WTC11 (cell line): ENCODE data around the gene SFRP2. TPM values are rescaled to one million over a fixed set of nuclear protein-coding genes. Genes with fewer than 3 reads are reported as not detected.

ENCODE experiments used
- ATAC-seq: fragments of 200-7000 bp; cut with Tn5 transposase; 2 replicates; pipeline ENCODE4 v1.10.0; 2021; ENCODE audit warnings: mild to moderate bottlenecking, moderate library complexity
- CTCF ChIA-PET: fragments of 300-600 bp; sonication (Branson Sonifier 250); formaldehyde crosslinking; loops from one replicate; lab custom pipeline; 2021; ENCODE audit warnings: antibody characterized with exemption; lab: Charles Lee
- POLR2A ChIA-PET: fragments of 350-600 bp; sonication (Branson Sonifier 250); formaldehyde crosslinking; loops from one replicate; lab custom pipeline; 2021; ENCODE audit warnings: antibody characterized with exemption; lab: Charles Lee
- DNase-seq: peaks from one replicate; pipeline ENCODE4 v3.0.0; 2021; ENCODE audit warnings: low spot score
- H3K27ac Mint-ChIP-seq: 2 replicates; pipeline ENCODE4 v1.8.0; 2021; ENCODE audit warnings: mixed read lengths
- H3K27me3 Mint-ChIP-seq: 2 replicates; pipeline ENCODE4 v1.8.0; 2021; ENCODE audit warnings: low read depth, mild to moderate bottlenecking, moderate library complexity, mixed read lengths
- H3K36me3 Mint-ChIP-seq: 2 replicates; pipeline ENCODE4 v1.8.0; 2021; ENCODE audit warnings: mixed read lengths
- H3K4me1 Mint-ChIP-seq: 2 replicates; pipeline ENCODE4 v1.8.0; 2022; ENCODE audit warnings: mixed read lengths
- H3K4me3 Mint-ChIP-seq: 2 replicates; pipeline ENCODE4 v1.8.0; 2021; ENCODE audit warnings: mild to moderate bottlenecking, moderate library complexity, mixed read lengths
- H3K9me3 Mint-ChIP-seq: 2 replicates; pipeline ENCODE4 v1.8.0; 2021; ENCODE audit warnings: mixed read lengths
- AR ChIP-seq: fragments of 250-450 bp; sonication (Bioruptor Pico); IDR thresholded peaks from 2 replicates; pipeline ENCODE4 v1.9.0; 2021; ENCODE audit warnings: mild to moderate bottlenecking
- FOXP1 ChIP-seq: sonication (generic); formaldehyde crosslinking; IDR thresholded peaks from 2 replicates; pipeline ENCODE4 v1.8.0; 2022; ENCODE audit warnings: missing genetic modification reagents, mild to moderate bottlenecking, moderate library complexity, borderline replicate concordance
- GABPB1 ChIP-seq: sonication (generic); formaldehyde crosslinking; IDR thresholded peaks from 2 replicates; pipeline ENCODE4 v1.8.1; 2023; ENCODE audit warnings: mild to moderate bottlenecking, missing genetic modification reagents
- GRHL2 ChIP-seq: fragments of 250-450 bp; sonication (Bioruptor Pico); IDR thresholded peaks from 2 replicates; pipeline ENCODE4 v1.8.0; 2022; ENCODE audit warnings: mild to moderate bottlenecking, moderate library complexity; ENCODE audit not compliant: insufficient replicate concordance, severe bottlenecking
- HMGA2 ChIP-seq: fragments of 250-450 bp; sonication (Bioruptor Pico); IDR thresholded peaks from 2 replicates; pipeline ENCODE4 v1.4.0; 2021; ENCODE audit warnings: mild to moderate bottlenecking, moderate library complexity
- IRF1 ChIP-seq: sonication (generic); formaldehyde crosslinking; IDR thresholded peaks from 2 replicates; pipeline ENCODE4 v1.8.0; 2023; ENCODE audit warnings: missing genetic modification reagents
- JAZF1 ChIP-seq: fragments of 250-450 bp; sonication (Bioruptor Pico); IDR thresholded peaks from 2 replicates; pipeline ENCODE4 v1.9.0; 2021; ENCODE audit warnings: moderate library complexity, mild to moderate bottlenecking, inconsistent platforms
- MAX ChIP-seq: sonication (generic); formaldehyde crosslinking; IDR thresholded peaks from 2 replicates; pipeline ENCODE4 v1.8.0; 2022; ENCODE audit warnings: mild to moderate bottlenecking, missing genetic modification reagents
- NFATC4 ChIP-seq: fragments of 250-450 bp; sonication (Bioruptor Pico); IDR thresholded peaks from 2 replicates; pipeline ENCODE4 v1.9.0; 2021; ENCODE audit warnings: mild to moderate bottlenecking
- NR2C2 ChIP-seq: sonication (generic); formaldehyde crosslinking; IDR thresholded peaks from 2 replicates; pipeline ENCODE4 v1.8.0; 2022; ENCODE audit warnings: mild to moderate bottlenecking, missing genetic modification reagents
- PRDM15 ChIP-seq: sonication (generic); formaldehyde crosslinking; IDR thresholded peaks from 2 replicates; pipeline ENCODE4 v1.8.0; 2022; ENCODE audit warnings: missing genetic modification reagents
- SMAD3 ChIP-seq: sonication (generic); formaldehyde crosslinking; IDR thresholded peaks from 2 replicates; pipeline ENCODE4 v1.8.0; 2022; ENCODE audit warnings: missing genetic modification reagents, mild to moderate bottlenecking, borderline replicate concordance
- SP1 ChIP-seq: sonication (generic); formaldehyde crosslinking; conservative IDR thresholded peaks from 2 replicates; pipeline ENCODE4 v1.8.1; 2022; ENCODE audit warnings: missing genetic modification reagents
- TP53 ChIP-seq: sonication (generic); formaldehyde crosslinking; IDR thresholded peaks from 2 replicates; pipeline ENCODE4 v1.8.1; 2023; ENCODE audit warnings: mild to moderate bottlenecking, missing genetic modification reagents
- ZMAT4 ChIP-seq: fragments of 250-450 bp; sonication (Bioruptor Pico); IDR thresholded peaks from 2 replicates; pipeline ENCODE4 v1.9.0; 2021; ENCODE audit warnings: mild to moderate bottlenecking
- ZNF121 ChIP-seq: sonication (generic); formaldehyde crosslinking; IDR thresholded peaks from 2 replicates; pipeline ENCODE4 v1.8.0; 2023; ENCODE audit warnings: missing genetic modification reagents
- ZNF219 ChIP-seq: sonication (generic); formaldehyde crosslinking; IDR thresholded peaks from 2 replicates; pipeline ENCODE4 v1.8.0; 2023; ENCODE audit warnings: missing genetic modification reagents, mild to moderate bottlenecking, borderline replicate concordance
- ZNF263 ChIP-seq: sonication (generic); formaldehyde crosslinking; IDR thresholded peaks from 2 replicates; pipeline ENCODE4 v1.8.1; 2022; ENCODE audit warnings: low read depth, mild to moderate bottlenecking, moderate library complexity, missing genetic modification reagents
- ZNF317 ChIP-seq: sonication (generic); formaldehyde crosslinking; IDR thresholded peaks from 2 replicates; pipeline ENCODE4 v1.8.1; 2023; ENCODE audit warnings: low read depth, mild to moderate bottlenecking, moderate library complexity, missing genetic modification reagents, borderline replicate concordance
- ZNF396 ChIP-seq: fragments of 250-450 bp; sonication (Bioruptor Pico); IDR thresholded peaks from 2 replicates; pipeline ENCODE4 v1.8.0; 2021; ENCODE audit warnings: mild to moderate bottlenecking, moderate library complexity, borderline replicate concordance
- ZNF423 ChIP-seq: fragments of 250-450 bp; sonication (Bioruptor Pico); IDR thresholded peaks from 2 replicates; pipeline ENCODE4 v2.1.2; 2022; ENCODE audit warnings: mild to moderate bottlenecking, moderate library complexity
- ZNF425 ChIP-seq: fragments of 250-450 bp; sonication (Bioruptor Pico); conservative IDR thresholded peaks from 2 replicates; pipeline ENCODE4 v1.9.0; 2021; ENCODE audit warnings: mild to moderate bottlenecking
- ZNF512 ChIP-seq: sonication (generic); formaldehyde crosslinking; IDR thresholded peaks from 2 replicates; pipeline ENCODE4 v1.8.1; 2022; ENCODE audit warnings: missing genetic modification reagents, borderline replicate concordance
- total RNA-seq: library from RNA; stranded (reverse); gene quantifications from 3 replicates; pipeline ENCODE4 v1.2.3, GENCODE V29; 2021

SFRP2 gene
- total RNA-seq, 1 experiment from 2014 or later, result 417 TPM

- Mint-ChIP-seq H3K27ac (no peak overlapping the region), H3K9me3 (peaks cover 12% of the 10 kb centered on the region), H3K27me3 (no peaks in the 10 kb centered on the region), H3K4me3 (no peak overlapping the region), H3K4me1 (no peaks in the 10 kb centered on the region), H3K36me3 (peaks cover 18% of the 10 kb centered on the region)
- CTCF ChIA-PET, result interaction anchor here (1.1 to 1.8 kb wide), 2 partner anchors 8 to 10 kb away, joined by 3 to 6 read pairs; no protein-coding TSS in a partner anchor
- DNase-seq (no peak), ATAC-seq (no peak)
- TF ChIP-seq NFATC4 (CRISPR knock-in tag) (no peak), SP1 (CRISPR knock-in tag) (no peak), SMAD3 (CRISPR knock-in tag) (no peak), ZNF396 (CRISPR knock-in tag) (no peak)
- POLR2A ChIA-PET, result no interaction called here
Observed at GRCh38 chr4:153741541-153741940, 47.3 kb downstream of the SFRP2 start.

- no peak for DNase-seq
- TF ChIP-seq ZNF121, result no peak
- TF ChIP-seq MAX (CRISPR knock-in tag), result no peak
- no peak for TF ChIP-seq GABPB1 (CRISPR knock-in tag)
- no peak for TF ChIP-seq ZNF317 (CRISPR knock-in tag)
- no peak for TF ChIP-seq TP53 (CRISPR knock-in tag)
- no peak for TF ChIP-seq NR2C2 (CRISPR knock-in tag)
- no peak for TF ChIP-seq PRDM15 (CRISPR knock-in tag)
- no peak for TF ChIP-seq ZNF425 (CRISPR knock-in tag)
- TF ChIP-seq SP1 (CRISPR knock-in tag), result no peak
- TF ChIP-seq GRHL2, result no peak
- no peak for TF ChIP-seq ZNF423 (CRISPR knock-in tag)
- no peak for TF ChIP-seq HMGA2 (CRISPR knock-in tag)
- no peak for TF ChIP-seq JAZF1 (CRISPR knock-in tag)
- no peak for TF ChIP-seq FOXP1 (CRISPR knock-in tag)
- no peak for TF ChIP-seq AR (CRISPR knock-in tag)
- no peak for TF ChIP-seq ZNF219 (CRISPR knock-in tag)
- TF ChIP-seq ZNF263 (CRISPR knock-in tag), result no peak
- no peak for TF ChIP-seq ZNF512 (CRISPR knock-in tag)
- no peak for TF ChIP-seq IRF1 (CRISPR knock-in tag)
- TF ChIP-seq ZMAT4 (CRISPR knock-in tag), result no peak
Observed at GRCh38 chr4:153735906-153736461, 52.9 kb downstream of the SFRP2 start.

More at GRCh38 chr4:153735906-153736461, 52.9 kb downstream of the SFRP2 start:
- ATAC-seq, result no peak
- peaks cover 8% of the 10 kb centered on the region for H3K4me1 Mint-ChIP-seq
- no peak overlapping the region for H3K27ac Mint-ChIP-seq
- H3K9me3 Mint-ChIP-seq, result peaks cover 11% of the 10 kb centered on the region
- POLR2A ChIA-PET, result no interaction called here
- CTCF ChIA-PET, result no interaction called here
- no peak overlapping the region for H3K4me3 Mint-ChIP-seq
- H3K27me3 Mint-ChIP-seq, result no peaks in the 10 kb centered on the region
- H3K36me3 Mint-ChIP-seq, result peaks cover 6% of the 10 kb centered on the region
